IPS-20b (cell line): ENCODE measurements around the gene CD151.

Source experiments
- H3K27ac ChIP-seq: one replicate; pipeline ENCODE4 v1.5.1; 2013; ENCODE audit warnings: low read length
- H3K27me3 ChIP-seq: 2 replicates; pipeline ENCODE4 v1.6.1; 2013; ENCODE audit warnings: mild to moderate bottlenecking, low read length, inconsistent platforms; ENCODE audit not compliant: insufficient read depth
- H3K36me3 ChIP-seq: 2 replicates; pipeline ENCODE4 v1.6.1; 2013; ENCODE audit warnings: low read depth, mild to moderate bottlenecking, inconsistent platforms, low read length, moderate library complexity; ENCODE audit not compliant: insufficient read depth
- H3K4me1 ChIP-seq: 2 replicates; pipeline ENCODE4 v1.6.1; 2013; ENCODE audit warnings: mild to moderate bottlenecking, control low read depth, inconsistent platforms, low read length, moderate library complexity; ENCODE audit not compliant: insufficient read depth
- H3K4me3 ChIP-seq: 2 replicates; pipeline ENCODE4 v1.5.1; 2013; ENCODE audit warnings: mild to moderate bottlenecking, low read length, inconsistent platforms
- H3K9ac ChIP-seq: 2 replicates; pipeline ENCODE4 v1.6.1; 2013; ENCODE audit warnings: low read depth, mild to moderate bottlenecking, inconsistent platforms, low read length, moderate library complexity
- H3K9me3 ChIP-seq: 2 replicates; pipeline ENCODE4 v1.6.1; 2013; ENCODE audit warnings: mild to moderate bottlenecking, low read depth, low read length, inconsistent platforms; ENCODE audit not compliant: insufficient read depth

The CD151 gene

DNA sequence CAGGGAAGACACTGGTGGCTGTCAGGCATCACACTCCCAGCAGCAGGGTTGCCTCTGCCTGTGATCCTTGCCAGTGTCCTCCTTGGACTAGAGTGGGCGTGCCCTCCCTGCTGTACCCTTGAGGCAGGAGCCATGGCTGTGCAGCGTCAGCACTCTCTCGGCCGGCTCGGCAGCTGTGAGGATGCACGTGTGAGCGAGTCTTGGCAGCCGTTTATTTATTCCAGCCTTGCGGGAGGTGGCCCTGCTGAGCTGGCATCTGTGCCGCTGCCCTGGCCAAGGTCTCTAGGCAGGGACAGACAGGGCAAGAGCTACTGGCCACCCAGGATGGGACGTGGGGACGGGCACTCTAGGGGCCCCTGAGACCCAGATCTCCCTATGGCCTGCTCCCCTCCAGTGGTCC, 43.8 kb downstream of the CD151 start:
- Histone ChIP-seq H3K9me3 (no peaks in the 10 kb centered on the region), H3K36me3 (peaks cover 28% of the 10 kb centered on the region), H3K4me1 (no peaks in the 10 kb centered on the region), H3K27ac (no peak overlapping the region), H3K27me3 (no peaks in the 10 kb centered on the region; the same call in 1 of the 2 replicates), H3K4me3 (no peak overlapping the region), H3K9ac (no peak overlapping the region)

DNA sequence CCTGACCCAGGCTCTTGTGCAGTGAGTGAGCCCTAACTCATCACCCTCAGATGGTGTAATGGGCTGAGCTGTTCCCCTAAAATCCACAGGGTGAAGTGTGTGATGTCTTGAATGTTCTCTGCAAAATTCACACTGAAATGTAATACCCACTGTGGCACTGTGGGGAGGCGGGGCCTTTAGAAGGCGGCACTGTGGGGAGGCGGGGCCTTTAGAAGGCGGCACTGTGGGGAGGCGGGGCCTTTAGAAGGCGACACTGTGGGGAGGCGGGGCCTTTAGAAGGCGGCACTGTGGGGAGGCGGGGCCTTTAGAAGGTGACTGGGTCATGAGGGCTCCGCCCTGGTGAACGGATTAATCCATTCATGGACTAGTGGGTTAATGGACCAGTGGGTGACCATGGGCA, 44.8 kb downstream of the CD151 start:
- Histone ChIP-seq H3K9ac (no peak overlapping the region), H3K27ac (no peak overlapping the region)

GRCh38 chr11:880447-880846, 47.7 kb downstream of the CD151 start:
- Histone ChIP-seq H3K27ac (no peak overlapping the region), H3K4me1 (no peaks in the 10 kb centered on the region), H3K36me3 (peaks cover 37% of the 10 kb centered on the region), H3K27me3 (no peaks in the 10 kb centered on the region), H3K4me3 (no peak overlapping the region), H3K9me3 (no peaks in the 10 kb centered on the region), H3K9ac (no peak overlapping the region)

More for the DNA sequence above, 44.8 kb downstream of the CD151 start:
- no peaks in the 10 kb centered on the region for H3K9me3 ChIP-seq
- no peaks in the 10 kb centered on the region; the same call in 1 of the 2 replicates for H3K27me3 ChIP-seq
- H3K4me3 ChIP-seq = no peak overlapping the region
- no peaks in the 10 kb centered on the region for H3K4me1 ChIP-seq
- H3K36me3 ChIP-seq = peaks cover 32% of the 10 kb centered on the region

DNA sequence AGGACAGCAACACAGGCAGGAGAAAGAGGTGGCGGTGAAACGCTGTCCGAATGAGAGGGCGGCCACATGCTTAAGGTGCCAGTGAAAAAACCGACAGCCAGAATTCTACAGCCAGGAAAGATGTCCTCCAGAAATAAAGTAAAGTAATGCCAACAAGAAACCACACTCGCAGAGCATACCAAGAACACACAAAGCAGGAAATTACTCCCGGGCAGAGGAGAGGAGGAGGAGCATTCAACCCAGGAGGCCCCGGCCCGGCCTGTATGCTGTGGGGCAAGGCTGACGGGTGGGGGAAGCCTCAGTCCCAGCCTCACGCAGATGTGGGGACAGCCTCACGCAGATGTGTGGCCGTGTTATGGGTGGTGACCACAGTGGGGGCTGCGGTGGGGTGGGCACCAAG, 49.8 kb downstream of the CD151 start:
- peaks cover 51% of the 10 kb centered on the region for H3K36me3 ChIP-seq
- no peak overlapping the region for H3K27ac ChIP-seq

DNA sequence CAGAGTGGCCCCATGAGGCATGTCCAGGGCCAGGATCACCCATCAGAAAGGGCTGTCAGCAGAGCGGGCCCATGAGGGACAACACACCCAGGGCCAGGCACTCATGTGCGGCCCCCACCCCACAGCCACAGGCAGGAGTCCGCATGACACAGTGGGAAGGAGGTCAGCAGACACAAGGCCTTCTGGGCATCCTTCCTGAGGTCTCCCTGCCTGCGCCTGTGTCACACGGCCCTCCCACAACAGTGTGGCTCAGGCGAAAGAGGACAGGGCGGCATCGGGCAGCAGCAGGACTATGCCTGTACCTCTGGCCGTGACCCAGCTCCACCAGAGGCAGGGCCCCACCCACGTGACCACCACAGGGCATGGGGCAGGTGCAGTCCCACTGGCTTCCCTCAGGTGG, 50.8 kb downstream of the CD151 start:
- no peaks in the 10 kb centered on the region for H3K4me1 ChIP-seq
- H3K27me3 ChIP-seq = no peaks in the 10 kb centered on the region
- H3K9me3 ChIP-seq = no peaks in the 10 kb centered on the region
- H3K27ac ChIP-seq = no peak overlapping the region
- H3K36me3 ChIP-seq = peaks cover 55% of the 10 kb centered on the region
- no peak overlapping the region for H3K9ac ChIP-seq
- H3K4me3 ChIP-seq = no peak overlapping the region

More for the DNA sequence above, 49.8 kb downstream of the CD151 start:
- H3K4me3 ChIP-seq = no peak overlapping the region
- H3K9ac ChIP-seq = no peak overlapping the region
- H3K9me3 ChIP-seq = no peaks in the 10 kb centered on the region
- no peaks in the 10 kb centered on the region for H3K4me1 ChIP-seq
- H3K27me3 ChIP-seq = no peaks in the 10 kb centered on the region

DNA sequence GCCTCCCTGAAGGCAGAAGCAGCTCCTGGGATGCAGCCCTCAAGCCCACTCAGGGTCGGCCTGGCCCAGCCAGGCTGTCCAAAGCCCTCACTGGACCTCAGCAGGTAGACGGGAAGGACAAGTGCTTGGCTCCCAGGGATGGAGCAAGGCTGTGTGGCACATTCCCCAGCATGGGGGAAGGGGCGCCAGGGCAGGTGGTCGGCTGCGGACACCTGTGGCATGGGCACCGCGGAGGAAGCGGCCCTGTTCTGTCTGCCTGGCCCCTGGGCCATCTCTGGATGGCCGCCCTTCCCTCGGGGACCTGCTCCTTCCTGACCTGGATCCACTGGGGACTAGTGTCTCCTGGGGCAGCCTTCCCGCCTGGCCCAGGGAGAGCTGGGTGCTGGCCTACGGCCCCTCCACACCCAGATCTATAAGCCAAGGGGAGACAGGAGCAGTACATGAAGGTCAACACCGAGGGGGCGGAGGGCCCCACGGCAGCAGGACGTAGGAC, 51.9 kb downstream of the CD151 start:
- H3K9ac ChIP-seq = no peak overlapping the region
- H3K4me3 ChIP-seq = no peak overlapping the region
- H3K4me1 ChIP-seq = no peaks in the 10 kb centered on the region
- peaks cover 49% of the 10 kb centered on the region for H3K36me3 ChIP-seq
- no peaks in the 10 kb centered on the region for H3K9me3 ChIP-seq
- H3K27ac ChIP-seq = no peak overlapping the region
- no peaks in the 10 kb centered on the region for H3K27me3 ChIP-seq

DNA sequence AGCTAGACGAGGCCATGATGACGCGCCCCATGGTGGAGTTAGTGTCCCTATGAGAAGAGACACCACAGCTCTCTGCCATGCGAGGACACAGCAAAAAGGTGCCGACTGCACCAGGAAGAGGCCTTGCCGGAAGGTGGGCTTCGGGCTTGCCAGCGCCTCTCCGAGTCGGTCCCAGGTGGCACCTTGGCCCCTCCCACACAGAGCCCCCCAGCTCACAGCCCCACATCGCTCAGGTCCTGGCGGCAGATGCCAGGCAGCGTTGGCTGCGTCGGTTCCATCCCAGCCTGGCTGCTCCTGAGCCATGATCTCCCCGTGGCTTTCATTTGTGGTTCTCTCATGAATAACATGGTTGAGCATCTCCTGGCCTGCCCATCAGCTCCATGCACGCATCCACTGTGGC, 53.8 kb downstream of the CD151 start:
- Histone ChIP-seq H3K9ac (no peak overlapping the region), H3K27ac (no peak overlapping the region), H3K4me3 (no peak overlapping the region), H3K4me1 (no peaks in the 10 kb centered on the region; the same call in 1 of the 2 replicates), H3K36me3 (peaks cover 34% of the 10 kb centered on the region), H3K9me3 (no peaks in the 10 kb centered on the region), H3K27me3 (no peaks in the 10 kb centered on the region)

DNA sequence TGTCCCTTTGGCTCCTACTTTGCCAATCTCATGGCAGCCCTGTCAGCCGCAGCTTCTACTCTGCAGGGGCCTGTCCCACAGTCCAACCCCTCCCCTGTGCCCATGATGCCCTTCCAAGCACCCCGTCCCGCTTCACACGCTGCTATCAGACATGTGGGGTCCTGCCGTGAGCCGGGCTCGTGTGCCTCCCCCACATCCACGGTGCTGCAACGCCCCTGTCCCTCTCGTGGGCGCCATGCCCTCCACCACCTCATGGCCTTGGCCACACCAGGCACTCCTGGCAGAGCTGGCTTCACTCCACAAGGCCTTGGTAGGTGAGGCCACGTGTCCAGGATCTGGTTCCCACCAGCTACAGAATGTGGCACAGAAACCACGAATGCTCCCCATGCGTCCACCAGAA, 54.8 kb downstream of the CD151 start:
- Histone ChIP-seq H3K4me1 (no peaks in the 10 kb centered on the region; the same call in 1 of the 2 replicates), H3K9ac (no peak overlapping the region), H3K36me3 (peaks cover 29% of the 10 kb centered on the region), H3K27me3 (no peaks in the 10 kb centered on the region), H3K27ac (no peak overlapping the region), H3K9me3 (no peaks in the 10 kb centered on the region), H3K4me3 (no peak overlapping the region)
